HFF-Myc (cell line): ENCODE measurements around the gene CKMT2.

Experiments used
- DNase-seq: peaks from one replicate; pipeline ENCODE4 v3.0.0-alpha.2; 2011; ENCODE audit warnings: low read depth; ENCODE audit errors: extremely low read depth
- H3K4me3 ChIP-seq: replicated peaks from 2 replicates; pipeline ENCODE4 v1.5.1; 2011; ENCODE audit warnings: low read depth, mild to moderate bottlenecking, control low read depth, low read length
- CTCF ChIP-seq: IDR thresholded peaks from 2 replicates; pipeline ENCODE4 v1.5.1; 2012; ENCODE audit warnings: mild to moderate bottlenecking, low read depth, low read length, control low read depth; ENCODE audit errors: missing control alignments

The CKMT2 gene

GRCh38 chr5:81235287-81236072, 2.4 kb downstream of the CKMT2 start:
- no peak overlapping the region for H3K4me3 ChIP-seq
- no peak for DNase-seq
- TF ChIP-seq CTCF = no peak

- DNase-seq = no peak
- no peak for TF ChIP-seq CTCF
- H3K4me3 ChIP-seq = no peak overlapping the region
These were observed 5.3 kb downstream of the CKMT2 start for GRCh38 chr5:81238460-81238859.

GRCh38 chr5:81239613-81240012, 6.5 kb downstream of the CKMT2 start:
- no peak for TF ChIP-seq CTCF
- no peak for DNase-seq
- H3K4me3 ChIP-seq = no peak overlapping the region

GRCh38 chr5:81241001-81241400, 7.9 kb downstream of the CKMT2 start:
- DNase-seq = no peak
- H3K4me3 ChIP-seq = no peak overlapping the region
- TF ChIP-seq CTCF = no peak

GRCh38 chr5:81241961-81242648, 9.0 kb downstream of the CKMT2 start:
- DNase-seq = no peak
- H3K4me3 ChIP-seq = no peak overlapping the region
- no peak for TF ChIP-seq CTCF

GRCh38 chr5:81242906-81243436, 9.8 kb downstream of the CKMT2 start:
- H3K4me3 ChIP-seq = no peak overlapping the region
- DNase-seq = no peak
- no peak for TF ChIP-seq CTCF
